HG02642 (cell line): ENCODE data around the gene GNB1.
"Not testable (repeated sequence)": the region's sequence is repeated elsewhere in the genome, so short reads cannot be mapped to it uniquely, and the experiment has no call there.

Source experiments
- ATAC-seq: cut with Tn5 transposase; IDR thresholded peaks from one replicate; pipeline ENCODE4 v1.9.1; 2021; ENCODE audit warnings: mild to moderate bottlenecking; ENCODE audit not compliant: unreplicated experiment, poor library complexity

The GNB1 gene

GRCh38 chr1:1890506-1891348 is at the start of gene GNB1:
Gene GNB1 (minus strand): TSS chr1:1891087. CDS start chr1:1825453, 65,634 bp downstream.
- peak; percentile 81 for ATAC-seq

GRCh38 chr1:1940123-1940425 is 49.2 kb upstream of the GNB1 start:
- ATAC-seq = no peak

GRCh38 chr1:1939296-1940122 is 48.6 kb upstream of the GNB1 start:
- ATAC-seq = no peak

- no peak for ATAC-seq
Observed at GRCh38 chr1:1938613-1939295, 47.9 kb upstream of the GNB1 start.

- ATAC-seq = no peak
Observed at GRCh38 chr1:1938276-1938573, 47.3 kb upstream of the GNB1 start.

- no peak for ATAC-seq
Observed at GRCh38 chr1:1937549-1938275, 46.8 kb upstream of the GNB1 start.

GRCh38 chr1:1937061-1937460 is 46.2 kb upstream of the GNB1 start:
- no peak for ATAC-seq

GRCh38 chr1:1934848-1935247 is 44.0 kb upstream of the GNB1 start:
- ATAC-seq = not testable (repeated sequence)

- ATAC-seq = no peak
Observed at GRCh38 chr1:1929639-1930545, 39.0 kb upstream of the GNB1 start.

- ATAC-seq = no peak
Observed at GRCh38 chr1:1929102-1929638, 38.3 kb upstream of the GNB1 start.

- ATAC-seq = no peak
Observed at GRCh38 chr1:1928231-1929101, 37.6 kb upstream of the GNB1 start.

GRCh38 chr1:1927751-1928150 is 36.9 kb upstream of the GNB1 start:
- no peak for ATAC-seq

GRCh38 chr1:1926886-1927660 is 36.2 kb upstream of the GNB1 start:
- no peak for ATAC-seq

GRCh38 chr1:1926346-1926811 is 35.5 kb upstream of the GNB1 start:
- ATAC-seq = no peak

- ATAC-seq = no peak
Observed at GRCh38 chr1:1925437-1926345, 34.8 kb upstream of the GNB1 start.

GRCh38 chr1:1924849-1925248 is 34.0 kb upstream of the GNB1 start:
- no peak for ATAC-seq
